Mononuclear cell (primary cell): Measurements from ENCODE around the gene DOCK3. TPM values are rescaled to one million over a fixed set of nuclear protein-coding genes. Genes with fewer than 3 reads are reported as not detected.

Source experiments
- H3K27me3 ChIP-seq: 2 replicates; pipeline ENCODE4 v1.6.0; 2011; ENCODE audit warnings: low read length, control low read depth; ENCODE audit not compliant: insufficient read depth
- H3K4me1 ChIP-seq: 2 replicates; pipeline ENCODE4 v1.5.1; 2011; ENCODE audit warnings: mild to moderate bottlenecking, low read length, control low read depth; ENCODE audit not compliant: insufficient read depth
- H3K4me3 ChIP-seq: 2 replicates; pipeline ENCODE4 v1.5.1; 2011; ENCODE audit warnings: mild to moderate bottlenecking, low read length, moderate library complexity
- H3K9me3 ChIP-seq: 2 replicates; pipeline ENCODE4 v1.5.1; 2011; ENCODE audit warnings: low read depth, mild to moderate bottlenecking, control low read depth, low read length
- total RNA-seq: library from RNA; depleted of rRNA; stranded (reverse); fragments of >200 nt; gene quantifications from one replicate; pipeline ENCODE4 v1.2.3, GENCODE V29; 2012

DOCK3 gene
- total RNA-seq, 1 donor = 1.0 TPM

DNA sequence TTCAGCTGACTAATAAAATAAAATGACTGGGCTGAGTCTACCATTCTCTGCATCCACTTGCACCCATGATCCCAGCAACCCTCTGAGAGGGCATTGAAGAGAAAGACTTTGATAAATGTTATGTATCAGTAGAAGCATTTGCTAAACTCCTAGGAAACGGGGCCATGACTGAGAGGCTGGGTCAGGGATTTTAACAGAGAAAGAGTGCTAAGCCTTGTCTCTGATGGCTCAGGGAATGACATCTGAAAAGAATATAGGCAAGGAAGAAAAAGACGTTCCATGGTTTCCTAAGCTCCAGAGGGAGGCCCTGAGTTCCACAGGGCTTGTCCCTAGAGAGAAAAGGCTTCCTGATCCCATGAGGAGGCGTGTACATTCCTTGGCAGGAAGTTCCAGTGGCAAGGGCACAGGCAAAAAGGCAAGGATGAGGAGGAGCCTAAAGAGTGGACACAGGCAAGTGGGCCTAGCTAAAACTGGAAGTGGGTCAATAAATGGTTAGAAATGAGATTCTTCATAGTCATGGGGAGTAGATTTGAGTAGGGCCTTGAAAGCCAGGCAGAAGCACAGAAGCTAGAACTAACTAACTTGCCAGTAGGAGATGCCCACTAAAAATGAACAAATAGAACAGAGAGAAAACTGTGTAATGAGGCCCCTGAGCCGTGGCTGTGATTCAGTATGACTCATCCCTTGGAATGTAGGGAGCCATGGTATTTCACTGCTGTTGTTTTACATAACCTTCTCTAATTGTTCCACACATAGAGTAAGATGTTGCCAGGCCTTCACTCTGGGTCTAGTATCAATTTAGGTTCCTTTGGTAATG, 665.5 kb downstream of the DOCK3 start:
- Histone ChIP-seq H3K27me3 (no peaks in the 10 kb centered on the region), H3K4me3 (no peak overlapping the region), H3K4me1 (no peaks in the 10 kb centered on the region), H3K9me3 (no peaks in the 10 kb centered on the region)

- no peaks in the 10 kb centered on the region for H3K9me3 ChIP-seq
- no peaks in the 10 kb centered on the region for H3K4me1 ChIP-seq
Measured at GRCh38 chr3:51340989-51341636, 666.4 kb downstream of the DOCK3 start.

GRCh38 chr3:51343918-51344687, 669.4 kb downstream of the DOCK3 start:
- no peaks in the 10 kb centered on the region for H3K27me3 ChIP-seq
- H3K4me1 ChIP-seq = no peaks in the 10 kb centered on the region
- H3K9me3 ChIP-seq = no peaks in the 10 kb centered on the region
- H3K4me3 ChIP-seq = no peak overlapping the region

More at GRCh38 chr3:51340989-51341636, 666.4 kb downstream of the DOCK3 start:
- Histone ChIP-seq H3K4me3 (no peak overlapping the region), H3K27me3 (no peaks in the 10 kb centered on the region)

GRCh38 chr3:51350751-51351150, 676.0 kb downstream of the DOCK3 start:
- Histone ChIP-seq H3K9me3 (no peaks in the 10 kb centered on the region), H3K4me1 (no peaks in the 10 kb centered on the region), H3K4me3 (no peak overlapping the region), H3K27me3 (no peaks in the 10 kb centered on the region)

DNA sequence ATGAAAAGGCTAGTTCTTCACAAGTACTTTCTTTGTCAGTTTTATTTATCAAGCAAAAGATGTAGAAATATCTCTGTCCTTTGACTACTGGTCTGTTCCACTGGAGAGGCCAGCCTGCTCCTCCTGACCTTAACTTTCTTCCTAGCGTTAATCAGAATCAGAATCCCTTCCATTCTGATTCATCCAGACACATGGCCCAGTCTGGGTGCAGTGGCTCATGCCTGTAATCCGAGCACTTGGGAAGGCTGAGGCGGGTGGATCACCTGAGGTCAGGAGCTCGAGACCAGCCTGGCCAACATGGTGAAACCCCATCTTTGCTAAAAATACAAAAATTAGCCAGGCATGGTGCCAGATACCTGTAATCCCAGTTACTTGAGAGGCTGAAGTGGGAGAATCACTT, 678.4 kb downstream of the DOCK3 start:
- Histone ChIP-seq H3K4me1 (no peaks in the 10 kb centered on the region), H3K27me3 (no peaks in the 10 kb centered on the region), H3K4me3 (no peak overlapping the region)

DNA sequence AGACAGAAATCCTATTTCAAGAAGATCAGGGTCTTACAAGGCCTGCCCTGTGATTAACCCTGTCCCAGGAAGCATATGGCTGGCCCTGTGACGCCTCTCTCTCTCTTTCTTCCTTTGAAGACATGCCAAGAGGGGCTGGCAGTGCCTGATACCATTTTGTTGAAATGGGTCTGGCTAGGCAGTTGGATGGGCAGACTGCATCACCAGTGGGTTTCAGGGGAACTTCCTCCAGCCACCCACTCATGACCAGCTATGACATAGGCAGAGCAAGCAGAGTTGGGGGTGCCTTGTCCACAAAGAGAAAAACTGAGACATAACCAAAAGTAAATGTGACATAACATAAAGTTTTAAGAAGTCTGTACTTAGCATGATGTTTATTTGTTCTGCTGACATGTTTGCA, 679.0 kb downstream of the DOCK3 start:
- Histone ChIP-seq H3K4me1 (no peaks in the 10 kb centered on the region), H3K27me3 (no peaks in the 10 kb centered on the region), H3K4me3 (no peak overlapping the region)

More for the DNA sequence above, 678.4 kb downstream of the DOCK3 start:
- no peaks in the 10 kb centered on the region for H3K9me3 ChIP-seq

DNA sequence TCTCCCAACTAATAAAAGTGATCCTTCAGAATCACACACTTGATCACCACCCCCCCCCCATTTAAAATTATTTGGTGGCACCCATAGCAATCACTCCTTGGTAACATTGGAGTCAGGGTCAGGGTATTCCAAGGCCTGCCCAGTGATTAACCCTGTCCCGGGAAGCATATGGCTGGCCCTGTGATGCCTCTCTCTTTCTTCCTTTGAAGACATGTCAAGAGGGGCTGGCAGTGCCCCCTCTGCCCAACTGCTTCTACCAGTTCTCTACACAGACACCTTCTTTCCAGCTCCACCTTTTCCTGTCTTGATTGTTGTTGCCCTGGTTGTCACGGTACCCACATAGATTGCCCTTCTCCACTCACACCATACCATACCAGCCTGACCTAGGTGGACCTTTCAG, 679.4 kb downstream of the DOCK3 start:
- Histone ChIP-seq H3K4me3 (no peak overlapping the region), H3K4me1 (no peaks in the 10 kb centered on the region), H3K9me3 (no peaks in the 10 kb centered on the region), H3K27me3 (no peaks in the 10 kb centered on the region)

More for the DNA sequence above, 679.0 kb downstream of the DOCK3 start:
- no peaks in the 10 kb centered on the region for H3K9me3 ChIP-seq

DNA sequence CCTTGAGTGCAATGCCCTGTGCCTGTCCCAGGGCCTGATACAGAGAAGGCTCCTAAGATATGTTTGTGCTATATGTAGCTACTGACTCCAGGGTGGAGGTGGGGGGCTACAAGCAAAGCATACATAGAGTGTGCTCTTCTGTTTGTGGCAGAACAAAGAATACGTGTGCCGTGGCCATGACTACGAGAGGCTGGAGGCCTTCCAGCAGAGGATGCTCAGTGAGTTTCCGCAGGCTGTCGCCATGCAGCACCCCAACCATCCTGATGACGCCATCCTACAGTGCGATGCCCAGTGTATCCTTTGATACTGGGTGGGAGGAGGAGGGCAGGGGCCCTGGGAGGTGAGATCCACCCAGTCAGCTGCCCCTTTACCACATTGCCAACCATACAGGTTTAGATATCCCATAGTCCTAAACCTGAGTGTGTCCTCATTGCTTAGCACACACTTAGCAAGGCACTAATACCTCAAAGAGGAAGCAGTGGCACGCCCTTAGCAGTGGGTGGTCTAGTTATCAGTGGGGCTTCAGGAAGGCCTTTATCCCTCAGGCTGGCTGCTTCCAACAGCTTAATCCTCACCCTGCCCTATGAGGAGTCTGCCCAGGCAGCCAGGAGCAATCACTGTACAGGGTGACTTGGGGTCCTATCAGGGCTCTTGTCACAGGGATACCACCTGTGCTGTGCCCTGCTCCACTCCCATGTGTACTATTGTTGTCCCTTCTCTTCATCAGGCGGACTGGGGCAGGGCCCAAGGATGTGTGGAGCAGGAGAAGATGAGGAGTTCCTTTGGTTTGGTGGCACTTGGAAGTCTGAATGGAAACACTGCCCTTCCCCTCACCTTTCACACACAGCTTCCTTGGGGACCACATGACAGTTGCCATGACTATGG, 680.2 kb downstream of the DOCK3 start:
- Histone ChIP-seq H3K9me3 (no peaks in the 10 kb centered on the region), H3K27me3 (no peaks in the 10 kb centered on the region), H3K4me1 (no peaks in the 10 kb centered on the region), H3K4me3 (no peak overlapping the region)

GRCh38 chr3:51355891-51356578, 681.3 kb downstream of the DOCK3 start:
- Histone ChIP-seq H3K4me3 (no peak overlapping the region), H3K4me1 (no peaks in the 10 kb centered on the region), H3K27me3 (no peaks in the 10 kb centered on the region), H3K9me3 (no peaks in the 10 kb centered on the region)

GRCh38 chr3:51357856-51358255, 683.1 kb downstream of the DOCK3 start:
- Histone ChIP-seq H3K4me1 (no peaks in the 10 kb centered on the region), H3K27me3 (no peaks in the 10 kb centered on the region), H3K9me3 (no peaks in the 10 kb centered on the region), H3K4me3 (no peak overlapping the region)

GRCh38 chr3:51358981-51359380, 684.3 kb downstream of the DOCK3 start:
- no peaks in the 10 kb centered on the region for H3K4me1 ChIP-seq
- no peaks in the 10 kb centered on the region for H3K27me3 ChIP-seq
- no peaks in the 10 kb centered on the region for H3K9me3 ChIP-seq
- H3K4me3 ChIP-seq = no peak overlapping the region

GRCh38 chr3:51360806-51361205, 686.1 kb downstream of the DOCK3 start:
- no peak overlapping the region for H3K4me3 ChIP-seq
- no peaks in the 10 kb centered on the region for H3K4me1 ChIP-seq
- H3K9me3 ChIP-seq = no peaks in the 10 kb centered on the region
- H3K27me3 ChIP-seq = no peaks in the 10 kb centered on the region

- no peak overlapping the region for H3K4me3 ChIP-seq
- H3K4me1 ChIP-seq = no peaks in the 10 kb centered on the region
- H3K27me3 ChIP-seq = no peaks in the 10 kb centered on the region
- no peaks in the 10 kb centered on the region for H3K9me3 ChIP-seq
Measured at GRCh38 chr3:51361746-51362145, 687.0 kb downstream of the DOCK3 start.

- no peaks in the 10 kb centered on the region for H3K4me1 ChIP-seq
- no peaks in the 10 kb centered on the region for H3K27me3 ChIP-seq
- H3K9me3 ChIP-seq = no peaks in the 10 kb centered on the region
- no peak overlapping the region for H3K4me3 ChIP-seq
Measured at GRCh38 chr3:51362476-51362875, 687.7 kb downstream of the DOCK3 start.
